Ovary (tissue), 3 donors: Measurements from ENCODE around the gene SEMA3E.

ENCODE experiments used
- CTCF ChIP-seq, 3 donors: fragments of 450-650 bp in 2 of 3; fragments of 200-600 bp in 1 of 3; IDR thresholded peaks; one replicate each; pipeline versions ENCODE4 v1.5.1 to v1.8.0; 2016 to 2022; ENCODE audit warnings: antibody characterized with exemption in 3 of 3, mild to moderate bottlenecking in 1 of 3
- EP300 ChIP-seq: sonication (generic); formaldehyde crosslinking; IDR thresholded peaks from one replicate; pipeline ENCODE4 v1.6.1; 2017; ENCODE audit warnings: antibody characterized with exemption
- POLR2A ChIP-seq: fragments of 450-650 bp; IDR thresholded peaks from one replicate; pipeline ENCODE4 v1.6.1; 2017; ENCODE audit warnings: antibody characterized with exemption, mild to moderate bottlenecking, moderate library complexity
- donor health status: DM: no; HTN: no; CAD: no.

GRCh38 chr7:83562289-83562688 lies 86.7 kb downstream of the SEMA3E start:
- TF ChIP-seq CTCF (IDR thresholded peaks at IDR 0.05) = no peak
- TF ChIP-seq EP300 = no peak
- no peak for TF ChIP-seq POLR2A
